HEK293 (cell line): Measurements from ENCODE around the gene HDHD3.

Experiments used
- CTCF ChIA-PET: fragments of 350-600 bp; formaldehyde crosslinking; extraction: SDS; loops from one replicate; lab custom pipeline; 2021; ENCODE audit warnings: antibody characterized with exemption; lab: Yijun Ruan, JAX
- POLR2A ChIA-PET: fragments of 300-600 bp; formaldehyde crosslinking; extraction: SDS; loops from one replicate; lab custom pipeline; 2020; ENCODE audit warnings: antibody characterized with exemption, inconsistent platforms; lab: Yijun Ruan, JAX
- H3K27ac ChIP-seq: fragments of 200-500 bp; sonication (Bioruptor generic); 2 replicates; pipeline ENCODE4 v1.5.1; 2014; ENCODE audit warnings: low read depth, low read length, control low read depth, inconsistent platforms; ENCODE audit errors: extremely low read depth
- H3K36me3 ChIP-seq, 2 experiments: fragments of 200-500 bp in 1 of 2; sonication (Bioruptor generic) in 1 of 2; 1 replicate in 1 of 2; 2 replicates in 1 of 2; pipeline ENCODE4 v1.5.1; 2014 to 2017; ENCODE audit warnings: inconsistent platforms in 2 of 2, low read length in 2 of 2; ENCODE audit not compliant: control insufficient read depth in 2 of 2, insufficient read depth in 1 of 2
- H3K4me1 ChIP-seq: fragments of 200-500 bp; sonication (Bioruptor generic); 2 replicates; pipeline ENCODE4 v1.5.1; 2014; ENCODE audit warnings: mild to moderate bottlenecking, low read length, inconsistent platforms; ENCODE audit not compliant: control insufficient read depth, insufficient read depth
- H3K4me3 ChIP-seq: 2 replicates; pipeline ENCODE4 v1.5.1; 2011; ENCODE audit warnings: low read depth, mild to moderate bottlenecking, control low read depth, low read length, moderate library complexity
- H3K9me3 ChIP-seq: fragments of 200-500 bp; sonication (Bioruptor generic); 2 replicates; pipeline ENCODE4 v1.5.1; 2014; ENCODE audit warnings: low read depth, low read length, inconsistent platforms; ENCODE audit not compliant: control insufficient read depth, insufficient read depth
- HOXC10 ChIP-seq: sonication (generic); formaldehyde crosslinking; IDR thresholded peaks from 2 replicates; pipeline ENCODE4 v1.8.1; 2023; ENCODE audit warnings: mild to moderate bottlenecking, missing genetic modification reagents
- KLF10 ChIP-seq: fragments of 450-650 bp; IDR thresholded peaks from 2 replicates; pipeline ENCODE4 v1.5.1; 2018; ENCODE audit warnings: missing biosample characterization, mild to moderate bottlenecking, missing genetic modification characterization
- MEIS1 ChIP-seq: sonication (generic); formaldehyde crosslinking; IDR thresholded peaks from 2 replicates; pipeline ENCODE4 v1.8.1; 2022; ENCODE audit warnings: missing genetic modification reagents, mild to moderate bottlenecking, borderline replicate concordance
- PRDM2 ChIP-seq: fragments of 450-650 bp; formaldehyde crosslinking; IDR thresholded peaks from 2 replicates; pipeline ENCODE4 v1.5.1; 2016; ENCODE audit warnings: missing biosample characterization, missing genetic modification characterization, borderline replicate concordance
- REPIN1 ChIP-seq: fragments of 450-650 bp; formaldehyde crosslinking; IDR thresholded peaks from 2 replicates; pipeline ENCODE4 v1.5.1; 2017; ENCODE audit warnings: missing biosample characterization, missing genetic modification characterization, low read depth
- SALL2 ChIP-seq: fragments of 450-650 bp; formaldehyde crosslinking; IDR thresholded peaks from 2 replicates; pipeline ENCODE4 v1.5.0; 2017; ENCODE audit warnings: missing biosample characterization, mild to moderate bottlenecking, missing genetic modification characterization, borderline replicate concordance
- SCRT2 ChIP-seq: fragments of 450-650 bp; formaldehyde crosslinking; IDR thresholded peaks from 2 replicates; pipeline ENCODE4 v1.5.1; 2016; ENCODE audit warnings: missing biosample characterization, missing genetic modification characterization
- SP3 ChIP-seq: fragments of 450-650 bp; formaldehyde crosslinking; IDR thresholded peaks from 2 replicates; pipeline ENCODE4 v1.5.1; 2016; ENCODE audit warnings: missing biosample characterization, missing genetic modification characterization
- ZBTB21 ChIP-seq: fragments of 450-650 bp; formaldehyde crosslinking; IDR thresholded peaks from 2 replicates; pipeline ENCODE4 v1.5.1; 2017; ENCODE audit warnings: missing biosample characterization, missing genetic modification characterization
- ZNF146 ChIP-seq: fragments of 450-650 bp; formaldehyde crosslinking; IDR thresholded peaks from 2 replicates; pipeline ENCODE4 v1.5.1; 2016; ENCODE audit warnings: missing biosample characterization, missing genetic modification characterization
- ZNF529 ChIP-seq: fragments of 450-650 bp; formaldehyde crosslinking; IDR thresholded peaks from 2 replicates; pipeline ENCODE4 v1.5.1; 2017; ENCODE audit warnings: missing genetic modification characterization, missing biosample characterization; ENCODE audit not compliant: insufficient replicate concordance
- ZNF544 ChIP-seq: fragments of 450-650 bp; formaldehyde crosslinking; IDR thresholded peaks from 2 replicates; pipeline ENCODE4 v1.5.0; 2017; ENCODE audit warnings: missing biosample characterization, missing genetic modification characterization
- ZNF621 ChIP-seq: fragments of 450-650 bp; formaldehyde crosslinking; IDR thresholded peaks from 2 replicates; pipeline ENCODE4 v1.5.1; 2017; ENCODE audit warnings: missing biosample characterization, missing genetic modification characterization
- ZNF629 ChIP-seq: fragments of 450-650 bp; formaldehyde crosslinking; IDR thresholded peaks from 2 replicates; pipeline ENCODE4 v1.5.1; 2017; ENCODE audit warnings: missing biosample characterization, missing genetic modification characterization
- ZNF837 ChIP-seq: fragments of 450-650 bp; formaldehyde crosslinking; IDR thresholded peaks from 2 replicates; pipeline ENCODE4 v1.5.1; 2016; ENCODE audit warnings: missing biosample characterization, missing genetic modification characterization
- ZSCAN16 ChIP-seq: fragments of 450-650 bp; formaldehyde crosslinking; IDR thresholded peaks from 2 replicates; pipeline ENCODE4 v1.5.1; 2016; ENCODE audit warnings: missing biosample characterization, missing genetic modification characterization
- TF ChIP-seq, protein P1 (sequence below): fragments of 450-650 bp; formaldehyde crosslinking; IDR thresholded peaks from 2 replicates; pipeline ENCODE4 v1.5.0; 2017; ENCODE audit warnings: missing biosample characterization, missing genetic modification characterization, borderline replicate concordance
- TF ChIP-seq, protein P2 (sequence below): fragments of 450-650 bp; formaldehyde crosslinking; IDR thresholded peaks from 2 replicates; pipeline ENCODE4 v1.5.1; 2016; ENCODE audit warnings: missing biosample characterization, missing genetic modification characterization

Gene HDHD3

GRCh38 chr9:113369855-113370140 is 7.0 kb downstream of the HDHD3 start:
- POLR2A ChIA-PET = interaction anchor here (0.6 kb wide), 2 partner anchors 26 to 93 kb away, joined by 3 to 5 read pairs; no protein-coding TSS in a partner anchor
- CTCF ChIA-PET = interaction anchor here (1.2 kb wide), 1 partner anchor 222 kb away, joined by 3 read pairs; no protein-coding TSS in a partner anchor

More at GRCh38 chr9:113369855-113370140, 7.0 kb downstream of the HDHD3 start:
- H3K4me3 ChIP-seq = no peak overlapping the region
- no peak for TF ChIP-seq SCRT2 (tag by site-specific recombination)
- no peak for TF ChIP-seq SALL2
- TF ChIP-seq ZSCAN16 (tag by site-specific recombination) = no peak
- TF ChIP-seq REPIN1 = no peak
- TF ChIP-seq ZBTB21 (tag by site-specific recombination) = no peak
- no peak for TF ChIP-seq ZNF621 (tag by site-specific recombination)
- no peak for TF ChIP-seq ZNF146 (tag by site-specific recombination)
- no peak for TF ChIP-seq PRDM2 (tag by site-specific recombination)
- no peak for TF ChIP-seq SP3
- TF ChIP-seq HOXC10 (CRISPR knock-in tag) = no peak
- no peak for TF ChIP-seq ZNF629 (tag by site-specific recombination)
- TF ChIP-seq ZNF837 (tag by site-specific recombination) = no peak
- TF ChIP-seq, protein P1, sequence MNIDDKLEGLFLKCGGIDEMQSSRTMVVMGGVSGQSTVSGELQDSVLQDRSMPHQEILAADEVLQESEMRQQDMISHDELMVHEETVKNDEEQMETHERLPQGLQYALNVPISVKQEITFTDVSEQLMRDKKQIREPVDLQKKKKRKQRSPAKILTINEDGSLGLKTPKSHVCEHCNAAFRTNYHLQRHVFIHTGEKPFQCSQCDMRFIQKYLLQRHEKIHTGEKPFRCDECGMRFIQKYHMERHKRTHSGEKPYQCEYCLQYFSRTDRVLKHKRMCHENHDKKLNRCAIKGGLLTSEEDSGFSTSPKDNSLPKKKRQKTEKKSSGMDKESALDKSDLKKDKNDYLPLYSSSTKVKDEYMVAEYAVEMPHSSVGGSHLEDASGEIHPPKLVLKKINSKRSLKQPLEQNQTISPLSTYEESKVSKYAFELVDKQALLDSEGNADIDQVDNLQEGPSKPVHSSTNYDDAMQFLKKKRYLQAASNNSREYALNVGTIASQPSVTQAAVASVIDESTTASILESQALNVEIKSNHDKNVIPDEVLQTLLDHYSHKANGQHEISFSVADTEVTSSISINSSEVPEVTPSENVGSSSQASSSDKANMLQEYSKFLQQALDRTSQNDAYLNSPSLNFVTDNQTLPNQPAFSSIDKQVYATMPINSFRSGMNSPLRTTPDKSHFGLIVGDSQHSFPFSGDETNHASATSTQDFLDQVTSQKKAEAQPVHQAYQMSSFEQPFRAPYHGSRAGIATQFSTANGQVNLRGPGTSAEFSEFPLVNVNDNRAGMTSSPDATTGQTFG = no peak
- no peak for TF ChIP-seq ZNF529 (tag by site-specific recombination)
- no peak for TF ChIP-seq ZNF544
- TF ChIP-seq KLF10 = no peak
- TF ChIP-seq MEIS1 (CRISPR knock-in tag) = no peak
- TF ChIP-seq, protein P2, sequence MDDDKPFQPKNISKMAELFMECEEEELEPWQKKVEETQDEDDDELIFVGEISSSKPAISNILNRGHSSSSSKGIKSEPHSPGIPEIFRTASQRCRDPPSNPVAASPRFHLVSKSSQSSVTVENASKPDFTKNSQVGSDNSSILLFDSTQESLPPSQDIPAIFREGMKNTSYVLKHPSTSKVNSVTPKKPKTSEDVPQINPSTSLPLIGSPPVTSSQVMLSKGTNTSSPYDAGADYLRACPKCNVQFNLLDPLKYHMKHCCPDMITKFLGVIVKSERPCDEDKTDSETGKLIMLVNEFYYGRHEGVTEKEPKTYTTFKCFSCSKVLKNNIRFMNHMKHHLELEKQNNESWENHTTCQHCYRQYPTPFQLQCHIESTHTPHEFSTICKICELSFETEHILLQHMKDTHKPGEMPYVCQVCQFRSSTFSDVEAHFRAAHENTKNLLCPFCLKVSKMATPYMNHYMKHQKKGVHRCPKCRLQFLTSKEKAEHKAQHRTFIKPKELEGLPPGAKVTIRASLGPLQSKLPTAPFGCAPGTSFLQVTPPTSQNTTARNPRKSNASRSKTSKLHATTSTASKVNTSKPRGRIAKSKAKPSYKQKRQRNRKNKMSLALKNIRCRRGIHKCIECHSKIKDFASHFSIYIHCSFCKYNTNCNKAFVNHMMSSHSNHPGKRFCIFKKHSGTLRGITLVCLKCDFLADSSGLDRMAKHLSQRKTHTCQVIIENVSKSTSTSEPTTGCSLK = no peak
- TF ChIP-seq, all 188 proteins: peak for 0
- H3K4me1 ChIP-seq = no peaks in the 10 kb centered on the region
- H3K9me3 ChIP-seq = no peaks in the 10 kb centered on the region
- peaks cover 0 to 24% of the 10 kb centered on the region in 2 experiments; a peak in 2 of 3 replicates for H3K36me3 ChIP-seq
- H3K27ac ChIP-seq = no peak overlapping the region
